GM21619 (cell line): ENCODE data around the gene PARP1.
"Not testable (repeated sequence)": the region's sequence is repeated elsewhere in the genome, so short reads cannot be mapped to it uniquely, and the experiment has no call there.

ENCODE experiments used
- ATAC-seq: cut with Tn5 transposase; IDR thresholded peaks from one replicate; pipeline ENCODE4 v1.9.1; 2021; ENCODE audit not compliant: unreplicated experiment

The PARP1 gene

DNA sequence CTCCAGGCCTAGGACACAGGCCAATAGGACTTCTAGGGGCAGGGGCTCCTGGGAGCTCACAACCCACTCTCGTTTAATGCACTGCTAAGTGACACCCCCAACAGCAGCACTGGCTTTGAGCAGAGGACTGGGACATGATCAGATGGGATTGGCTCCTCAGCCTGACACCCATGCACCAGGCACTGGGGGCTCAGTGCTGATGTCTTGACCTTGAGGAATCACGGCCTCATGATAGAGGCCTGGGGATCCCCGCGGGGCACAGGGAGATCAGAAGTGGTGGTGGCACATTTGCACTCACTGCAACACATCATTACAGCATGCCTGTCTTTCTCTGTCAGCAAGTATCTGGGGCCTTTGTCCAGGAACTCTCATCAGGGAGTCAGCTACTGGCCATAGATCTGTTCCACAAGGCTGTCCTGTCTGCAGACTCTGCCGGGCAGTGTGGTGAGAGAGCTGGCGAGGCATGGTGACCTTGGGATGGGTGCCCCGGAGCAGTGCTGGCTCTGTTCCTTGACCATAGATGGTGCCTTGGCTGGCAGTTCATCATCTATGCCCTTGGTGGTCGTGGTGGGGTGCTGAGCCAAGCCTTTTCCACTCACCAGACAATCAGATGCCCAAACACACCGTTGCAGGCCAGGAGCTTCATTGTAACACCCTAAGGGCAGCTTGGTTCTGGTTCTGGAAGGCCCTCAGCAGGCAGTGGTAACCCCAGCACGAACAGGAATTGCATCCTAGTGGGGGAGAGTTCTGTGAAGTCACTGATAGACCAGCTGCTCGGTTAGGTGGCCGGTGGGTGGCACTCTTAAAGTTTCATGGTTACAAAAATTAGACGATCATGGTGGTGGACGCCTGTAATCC lies 22.2 kb upstream of the PARP1 start:
- no peak for ATAC-seq

DNA sequence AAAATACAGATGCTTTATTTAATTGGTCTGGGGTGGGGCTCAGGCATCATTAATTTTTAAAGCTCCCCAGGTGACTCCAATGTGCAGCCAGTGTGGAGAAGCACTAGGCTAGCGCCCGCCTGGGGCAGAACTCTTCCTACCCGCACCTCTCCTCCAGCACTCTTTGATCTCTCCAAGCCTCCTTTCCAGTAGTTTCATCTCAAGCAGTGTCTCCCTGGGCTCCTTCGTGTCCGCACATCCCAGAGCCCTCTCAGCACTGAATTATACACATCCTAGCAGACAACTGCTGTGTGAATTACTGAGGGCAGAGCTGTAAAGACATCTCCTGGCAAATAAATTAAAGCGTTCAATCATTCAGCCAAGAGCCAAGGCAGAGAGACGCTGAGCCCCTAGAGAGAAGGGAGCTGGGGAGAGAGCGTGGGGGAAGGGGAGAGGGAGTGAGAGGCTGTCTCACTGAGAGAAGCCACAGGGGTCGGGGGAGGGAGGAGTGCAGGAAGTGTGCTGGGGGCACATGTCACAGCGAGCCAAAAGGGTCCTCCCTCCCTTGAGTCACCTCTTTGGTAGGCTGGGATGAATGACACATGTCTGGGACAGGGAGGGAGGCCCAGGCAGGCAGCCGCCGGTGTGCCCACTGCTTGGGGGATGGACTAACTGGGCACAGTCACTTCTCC lies 21.0 kb upstream of the PARP1 start:
- no peak for ATAC-seq

DNA sequence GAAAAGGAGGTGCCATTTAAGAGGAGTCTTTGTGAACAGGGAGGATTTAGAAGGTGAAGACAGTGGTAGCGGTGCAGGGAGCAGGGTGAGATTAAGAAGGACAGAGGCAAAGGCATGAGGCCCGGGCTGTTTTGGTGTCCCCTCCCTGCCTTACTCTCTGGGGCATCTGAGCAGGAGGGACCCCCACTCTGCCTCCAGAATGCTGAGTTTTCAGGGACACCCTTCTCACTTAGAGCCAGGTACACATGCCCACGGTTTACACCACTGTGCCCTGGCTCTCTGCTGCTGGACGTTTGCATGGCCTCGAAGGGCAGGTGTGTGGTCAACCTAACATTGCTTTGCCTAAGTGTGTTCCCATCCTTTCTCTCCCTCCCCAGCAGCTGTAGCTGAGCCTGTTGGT lies 20.5 kb upstream of the PARP1 start:
- ATAC-seq: no peak

DNA sequence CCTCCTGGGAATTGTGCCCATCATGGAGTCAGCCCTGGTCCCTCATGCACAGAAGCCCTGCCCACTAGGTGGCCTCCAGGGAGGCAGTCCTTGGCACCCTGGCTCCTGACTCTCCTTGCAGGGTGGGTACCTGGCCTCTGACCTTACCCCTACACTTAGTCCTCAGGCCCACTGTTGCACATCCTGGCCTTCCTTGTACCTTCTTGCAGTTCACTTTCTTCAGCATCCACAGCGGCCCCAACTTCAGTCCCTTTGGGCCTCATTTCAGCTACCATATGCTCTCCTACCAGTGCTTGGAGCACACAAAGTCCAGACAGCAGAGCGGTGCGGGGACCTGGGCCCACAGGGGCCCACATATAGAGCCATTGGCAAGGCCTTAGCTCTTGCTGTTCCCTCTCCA lies 19.2 kb upstream of the PARP1 start:
- no peak for ATAC-seq

DNA sequence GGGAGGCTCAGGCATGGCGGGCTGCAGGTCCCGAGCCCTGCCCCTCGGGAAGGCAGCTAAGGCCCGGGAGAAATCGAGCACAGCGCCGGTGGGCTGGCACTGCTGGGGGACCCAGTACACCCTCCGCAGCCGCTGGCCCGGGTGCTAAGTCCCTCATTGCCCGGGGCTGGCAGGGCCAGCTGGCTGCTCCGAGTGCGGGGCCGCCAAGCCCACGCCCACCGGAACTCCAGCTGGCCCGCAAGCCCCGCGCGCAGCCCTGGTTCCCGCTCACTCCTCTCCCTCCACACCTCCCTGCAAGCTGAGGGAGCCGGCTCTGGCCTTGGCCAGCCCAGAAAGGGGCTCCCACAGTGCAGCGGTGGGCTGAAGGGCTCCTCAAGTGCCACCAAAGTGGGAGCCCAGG lies 18.5 kb upstream of the PARP1 start:
- not testable (repeated sequence) for ATAC-seq

DNA sequence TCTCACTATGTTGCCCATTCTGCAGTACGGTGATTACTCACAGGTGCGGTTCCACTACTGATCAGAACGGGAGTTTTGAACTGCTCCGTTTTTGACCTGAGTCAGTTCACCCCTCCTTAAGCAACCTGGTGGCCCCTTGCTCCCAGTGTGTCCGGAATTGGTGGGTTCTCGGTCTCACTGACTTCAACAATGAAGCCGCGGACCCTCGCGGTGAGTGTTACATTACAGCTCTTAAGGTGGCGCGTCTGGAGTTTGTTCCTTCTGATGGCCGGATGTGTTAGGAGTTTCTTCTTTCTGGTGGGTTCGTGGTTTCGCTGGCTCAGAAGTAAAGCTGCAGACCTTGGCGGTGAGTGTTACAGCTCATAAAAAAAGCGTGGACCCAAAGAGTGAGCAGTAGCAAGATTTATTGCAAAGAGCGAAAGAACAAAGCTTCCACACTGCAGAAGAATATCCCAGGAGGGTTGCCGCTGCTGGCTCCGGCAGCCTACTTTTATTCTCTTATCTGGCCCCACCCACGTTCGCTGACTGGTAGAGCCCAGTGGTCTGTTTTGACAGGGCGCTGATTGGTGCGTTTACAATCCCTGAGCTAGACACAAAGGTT lies 17.6 kb upstream of the PARP1 start:
- no peak for ATAC-seq

DNA sequence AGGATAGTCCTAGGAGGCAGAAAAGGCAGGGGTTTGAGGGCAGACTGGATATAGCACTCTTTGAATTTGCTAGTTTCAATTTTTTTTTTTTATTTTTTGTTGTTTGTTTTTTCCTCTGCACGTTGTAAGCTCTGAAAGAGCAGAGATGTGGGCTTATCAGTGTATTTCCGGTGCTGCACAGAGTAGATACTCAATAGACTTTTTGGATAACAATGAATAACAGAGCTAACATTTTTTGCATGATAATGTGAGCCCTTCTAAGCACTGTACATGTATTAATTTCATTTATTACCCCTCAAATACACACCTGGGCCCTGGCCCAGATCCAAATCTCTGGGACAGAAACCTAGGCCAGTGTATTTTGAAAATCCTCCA lies 17.1 kb upstream of the PARP1 start:
- ATAC-seq: no peak

DNA sequence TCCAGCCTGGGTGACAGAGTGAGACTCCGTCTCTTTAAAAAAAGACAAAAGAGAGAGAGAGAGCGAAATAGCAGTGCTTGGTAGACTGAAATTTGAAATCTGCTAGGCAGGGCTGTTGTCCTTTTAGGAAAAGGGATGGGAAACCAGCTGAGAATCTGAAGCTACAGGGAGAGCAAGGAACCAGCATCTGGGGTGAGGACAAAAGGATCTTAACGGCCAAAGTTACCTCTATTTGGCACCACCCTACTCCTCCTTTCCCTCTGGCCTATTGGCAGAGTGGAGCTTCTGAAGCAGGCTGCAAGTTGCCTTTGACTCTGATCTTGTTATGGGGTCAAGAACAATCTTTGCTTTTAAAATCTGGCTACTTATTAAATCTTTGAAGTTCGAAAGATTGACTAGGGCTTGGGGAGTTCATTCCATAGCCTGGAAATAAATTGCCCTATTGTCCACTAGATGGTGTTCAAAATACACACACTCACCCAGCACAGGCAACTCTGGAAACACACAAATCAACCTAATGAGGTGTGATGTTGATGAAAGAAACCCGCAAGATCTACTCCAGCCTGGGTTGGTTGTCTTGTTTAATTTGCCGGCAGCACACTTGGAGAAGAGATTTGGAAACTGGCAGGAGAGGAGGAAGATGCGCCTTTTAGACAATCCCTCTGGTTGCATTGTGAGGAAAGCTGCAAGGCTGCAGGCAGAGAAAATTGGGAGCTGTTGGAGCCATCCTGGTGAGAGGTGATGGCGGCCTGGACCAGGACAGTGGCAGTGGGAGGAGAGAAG lies 16.5 kb upstream of the PARP1 start:
- no peak for ATAC-seq

DNA sequence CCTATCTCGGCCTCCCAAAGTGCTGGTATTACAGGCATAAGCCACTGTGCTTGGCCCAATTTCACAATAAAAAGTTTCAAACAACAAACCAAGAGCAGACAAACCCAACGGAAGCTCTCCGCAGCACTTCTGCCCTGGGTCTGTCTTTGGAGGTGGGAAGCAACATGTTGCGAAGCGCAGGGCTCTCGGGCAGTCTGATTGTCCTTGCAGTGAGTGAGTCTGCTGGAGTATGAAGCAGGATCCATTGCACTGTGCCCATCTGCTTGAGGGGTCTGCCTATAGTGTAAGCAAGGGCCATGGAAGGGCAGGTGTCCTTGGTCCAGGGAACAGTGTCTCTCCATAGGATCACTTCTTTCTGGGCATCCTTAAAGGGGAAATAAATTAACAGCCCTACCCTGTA lies 14.6 kb upstream of the PARP1 start:
- no peak for ATAC-seq

DNA sequence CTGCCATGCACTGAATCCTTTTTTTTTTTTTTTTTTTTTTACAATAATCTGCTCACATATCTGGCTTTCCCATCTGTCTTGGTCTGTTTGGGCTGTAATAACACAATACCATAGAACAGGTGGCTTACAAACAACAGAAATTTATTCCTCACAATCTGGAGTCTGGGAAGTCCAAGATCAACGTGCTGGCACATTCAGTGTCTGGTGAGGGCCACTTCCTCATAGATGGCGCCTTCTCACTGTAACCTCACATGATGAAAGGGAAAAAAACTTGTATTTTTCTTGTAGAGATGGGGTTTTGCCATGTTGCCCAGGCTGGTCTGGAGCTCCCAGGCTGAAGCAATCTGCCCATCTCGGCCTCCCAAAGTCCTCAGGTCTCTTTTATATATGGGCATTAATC lies 13.0 kb upstream of the PARP1 start:
- ATAC-seq: no peak

DNA sequence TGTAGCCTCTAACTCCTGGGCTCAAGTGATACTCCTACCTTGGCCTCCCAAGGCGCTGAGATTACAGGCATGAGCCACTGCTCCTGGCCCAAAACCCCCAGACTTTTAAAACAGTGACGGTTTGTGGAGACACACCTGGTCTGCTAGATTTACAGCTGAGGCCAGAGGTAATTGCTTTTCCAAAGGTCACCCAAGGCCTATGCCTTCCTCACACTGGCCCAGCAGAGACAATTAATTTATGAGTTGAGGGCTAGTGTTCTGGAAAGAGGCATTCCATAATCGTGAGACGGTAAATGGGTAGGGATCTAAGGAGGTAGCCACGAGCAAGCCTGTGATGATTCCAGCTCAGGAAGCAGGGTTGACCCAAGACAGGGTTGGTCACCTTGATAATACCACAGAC lies 12.4 kb upstream of the PARP1 start:
- no peak for ATAC-seq

DNA sequence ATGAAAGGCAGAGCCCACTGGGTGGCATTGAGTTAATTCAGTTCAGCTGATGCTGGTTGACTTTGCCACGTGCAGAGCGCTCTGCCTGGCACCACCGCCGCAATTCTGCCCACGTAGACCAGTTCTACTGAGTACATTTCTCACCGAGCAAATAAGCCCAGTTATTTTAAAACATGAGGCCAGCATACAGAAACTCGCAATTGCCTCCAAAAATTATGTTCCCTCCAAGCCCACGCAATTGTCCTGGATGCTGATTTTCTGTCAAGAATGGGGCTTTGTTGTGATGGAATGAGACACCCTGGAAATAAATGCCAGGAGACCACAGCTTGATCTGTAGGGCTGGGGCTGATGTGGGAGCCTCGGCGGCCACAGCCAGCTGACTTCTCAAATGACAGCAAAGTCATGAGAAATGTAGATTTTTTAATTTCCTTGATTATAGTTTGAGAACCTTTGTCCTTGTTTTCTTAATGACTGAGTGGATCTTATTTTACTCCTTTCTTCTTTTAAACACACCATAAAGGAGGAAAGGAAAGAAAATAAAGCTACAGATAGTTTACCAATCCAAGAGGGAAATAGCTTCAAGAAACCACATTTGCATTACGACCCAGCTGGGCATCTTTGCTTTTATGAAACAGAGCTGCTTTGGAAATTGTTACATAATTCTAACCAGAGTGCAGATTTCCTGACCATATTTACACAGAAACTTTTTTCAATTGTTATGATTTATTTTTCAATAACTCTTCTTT lies 11.6 kb upstream of the PARP1 start:
- no peak for ATAC-seq

DNA sequence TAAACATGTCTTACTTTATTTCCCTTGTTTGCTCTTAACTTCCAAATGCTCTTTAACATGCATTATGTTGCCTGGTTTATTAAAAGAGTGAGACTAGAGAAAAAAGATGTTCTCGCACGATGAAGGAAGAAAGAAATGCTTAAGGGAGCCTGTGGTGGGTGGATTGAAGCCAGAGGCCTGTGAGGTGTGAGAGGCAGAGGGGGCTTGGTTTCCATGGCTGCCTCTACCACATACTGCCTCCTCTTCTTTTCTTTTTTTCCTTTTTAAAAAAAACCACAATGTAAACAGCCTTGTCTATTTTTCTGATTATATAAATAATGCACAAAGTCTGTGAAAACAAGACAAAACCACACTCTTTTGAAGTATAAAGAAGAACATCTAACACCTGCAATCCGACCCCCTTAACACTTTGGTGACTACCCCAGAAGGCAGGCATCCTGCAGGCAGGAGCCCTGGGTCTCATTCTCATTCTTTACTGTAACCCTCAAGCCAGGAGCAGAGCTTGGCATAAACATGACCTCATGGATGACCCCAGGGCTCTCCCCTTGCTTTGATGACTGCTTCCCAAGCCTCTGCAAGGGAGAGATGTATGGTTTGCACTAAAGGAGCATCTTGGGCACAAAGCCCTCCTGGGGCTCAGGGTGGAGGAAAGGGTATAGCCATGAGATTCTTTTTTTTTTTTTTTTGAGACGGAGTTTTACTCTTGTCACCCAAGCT lies 10.1 kb upstream of the PARP1 start:
- ATAC-seq: no peak

DNA sequence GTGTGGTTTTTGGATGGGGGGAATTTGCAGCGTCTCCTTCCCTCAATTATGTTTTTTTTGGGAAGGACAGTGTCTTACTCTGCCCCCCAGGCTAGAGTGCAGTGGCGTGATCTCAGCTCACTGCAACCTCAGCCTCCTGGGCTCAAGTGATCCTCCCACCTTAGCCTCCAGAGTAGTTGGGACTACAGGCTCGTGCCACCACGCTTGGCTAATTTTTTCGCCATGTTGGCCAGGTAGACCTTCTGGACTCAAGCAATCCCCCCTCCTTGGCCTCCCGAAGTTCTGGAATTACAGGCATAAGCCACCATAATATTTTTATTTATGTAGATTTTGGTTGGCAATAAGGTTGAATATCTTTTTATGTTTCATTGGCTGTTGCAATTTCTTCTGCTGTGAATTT lies 9.5 kb upstream of the PARP1 start:
- no peak for ATAC-seq

DNA sequence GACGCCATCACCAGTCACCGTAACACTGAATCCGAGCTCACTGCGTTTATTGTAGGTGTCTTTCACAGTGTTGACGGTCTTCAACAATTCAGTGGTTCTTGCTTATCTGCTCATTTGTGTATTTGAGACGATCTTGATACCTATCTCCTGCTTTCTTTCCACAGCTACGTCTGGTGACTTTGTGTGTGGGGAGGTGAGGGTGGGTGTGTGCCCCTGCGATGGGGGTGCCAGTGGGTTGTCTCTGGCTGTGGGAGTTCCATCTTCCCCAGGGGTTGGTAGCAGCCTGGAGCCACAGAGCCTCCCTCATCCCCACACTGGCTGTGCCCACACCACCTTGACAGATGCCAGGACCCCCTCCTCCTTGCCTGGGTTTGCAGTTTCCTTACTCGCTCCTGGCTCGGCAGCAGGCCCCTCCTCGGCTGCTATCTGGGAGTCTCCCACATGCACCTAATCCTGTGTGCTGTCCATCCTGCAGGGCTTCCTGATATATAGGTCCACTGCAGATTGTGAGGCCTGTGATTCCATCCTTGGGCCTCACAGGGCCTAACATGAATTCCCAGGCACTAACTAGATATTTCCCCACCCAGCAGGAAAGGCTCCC lies 6.3 kb upstream of the PARP1 start:
- no peak for ATAC-seq

DNA sequence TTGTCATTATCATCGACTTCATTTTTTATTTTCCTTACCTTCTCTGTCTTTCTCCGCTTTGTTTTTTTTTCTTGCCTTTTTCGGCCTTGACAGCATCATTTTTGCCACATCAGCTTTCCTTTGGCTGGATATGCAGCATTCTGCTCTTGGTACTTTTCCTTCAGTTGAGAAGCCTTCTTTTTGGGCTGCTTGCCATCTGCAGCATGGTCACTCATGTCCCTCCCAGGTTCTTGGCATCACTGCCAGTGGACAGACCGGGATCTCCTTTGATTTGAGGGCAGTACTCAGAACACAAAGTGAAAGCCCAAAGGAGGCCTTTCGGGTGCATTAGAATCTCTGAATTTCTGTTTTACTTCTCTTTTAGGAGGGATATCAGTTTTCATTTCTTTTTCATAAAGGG lies 3.7 kb upstream of the PARP1 start:
- no peak for ATAC-seq

DNA sequence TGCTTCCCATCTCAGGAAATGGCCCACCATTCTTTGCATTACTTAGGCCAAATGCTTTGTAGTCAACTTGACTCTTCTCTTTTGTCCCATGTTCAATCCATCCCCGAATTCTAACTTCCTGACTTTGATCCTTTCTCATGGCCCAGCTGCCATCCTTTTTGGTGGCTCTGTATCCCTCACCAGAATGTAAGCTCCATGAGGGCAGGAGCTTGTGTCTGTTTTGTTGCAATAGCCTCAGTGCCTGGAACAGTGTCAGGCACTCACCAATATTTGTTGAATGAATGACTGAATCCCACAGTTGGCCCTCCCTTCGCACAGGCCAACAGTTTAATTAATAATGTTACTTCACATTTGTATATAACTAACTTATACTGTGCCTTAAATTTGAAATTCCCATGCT lies 3.1 kb upstream of the PARP1 start:
- ATAC-seq: no peak

DNA sequence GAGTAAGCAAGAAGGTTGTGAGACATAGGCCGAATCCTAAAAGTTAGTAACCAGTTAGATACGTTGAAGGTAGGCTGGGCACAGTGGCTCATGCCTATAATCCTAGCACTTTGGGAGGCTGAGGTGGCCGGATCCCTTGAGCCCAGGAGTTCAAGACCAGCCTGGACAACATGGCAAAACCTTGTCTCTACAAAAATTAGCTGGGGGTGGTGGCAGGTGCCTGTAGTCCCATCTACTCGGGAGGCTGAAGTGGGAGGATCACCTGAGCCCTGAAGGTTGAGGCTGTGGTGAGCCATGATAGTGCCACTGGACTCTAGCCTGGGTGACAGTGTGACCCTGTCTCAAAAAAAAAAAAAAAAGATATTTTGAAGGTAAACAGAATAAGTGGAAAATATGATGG lies 1.5 kb upstream of the PARP1 start:
- ATAC-seq: no peak

DNA sequence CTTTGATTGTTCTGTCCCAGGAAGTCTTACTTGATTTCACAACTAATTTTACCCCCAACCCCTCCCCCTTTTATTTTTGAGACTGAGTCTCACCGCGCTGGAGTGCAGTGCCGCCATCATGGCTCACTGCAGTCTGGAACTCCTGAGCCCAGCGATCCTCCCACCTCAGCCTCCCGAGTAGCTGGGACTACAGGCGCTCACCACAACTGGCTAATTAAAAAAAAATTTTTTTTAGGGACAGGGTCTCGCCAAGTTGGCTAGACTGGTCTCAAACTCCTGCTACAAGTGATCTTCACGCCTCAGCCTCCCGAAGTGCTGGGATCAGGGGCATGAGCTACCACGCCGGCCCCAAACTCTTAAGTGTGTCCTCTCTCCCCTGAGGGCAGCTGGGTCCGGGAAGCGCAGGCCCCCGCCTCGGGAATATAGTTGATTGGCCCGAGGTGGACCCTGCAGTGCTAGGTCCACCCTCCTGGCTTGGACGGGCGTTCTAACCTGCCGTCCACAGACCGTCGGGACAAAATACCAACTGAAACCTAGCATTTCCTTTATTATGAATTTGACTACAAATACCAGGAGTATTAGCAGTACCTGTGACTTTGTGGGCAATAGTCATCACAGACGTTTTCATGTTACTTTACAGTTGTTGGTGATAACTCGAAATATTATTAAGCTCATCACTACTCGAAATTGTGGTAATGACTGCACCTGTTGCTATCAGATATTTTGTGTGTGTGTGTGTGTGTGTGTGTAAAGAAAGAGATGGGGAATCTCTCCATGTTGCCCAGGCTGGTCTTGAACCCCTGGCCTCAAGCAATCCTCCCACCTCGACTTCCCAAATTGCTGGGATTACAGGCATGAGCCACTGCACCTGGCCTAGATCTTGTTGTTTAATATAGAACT lies 642 bp upstream of the PARP1 start:
- ATAC-seq: no peak
